ENCODE measurements around the gene CAMK2N2.
"Not testable (repeated sequence)": the region's sequence is repeated elsewhere in the genome, so short reads cannot be mapped to it uniquely, and the experiment has no call there.

Gene CAMK2N2

GRCh38 chr3:184272269-184272668 lies 10.9 kb upstream of the CAMK2N2 start:
- DNase-seq (ENCODE audit: low read depth) = no peak

GRCh38 chr3:184267249-184267648 lies 5.9 kb upstream of the CAMK2N2 start:
- DNase-seq (ENCODE audit: low read depth) = not testable (repeated sequence)

GRCh38 chr3:184262764-184263179 lies 1.4 kb upstream of the CAMK2N2 start:
- DNase-seq (ENCODE audit: low read depth) = no peak

GRCh38 chr3:184261854-184262763 lies 756 bp upstream of the CAMK2N2 start:
- no peak for DNase-seq (ENCODE audit: low read depth)

- no peak for DNase-seq (ENCODE audit: low read depth)
Measured at GRCh38 chr3:184260724-184261269, 556 bp downstream of the CAMK2N2 start.

GRCh38 chr3:184259878-184260723 lies 1.3 kb downstream of the CAMK2N2 start:
- DNase-seq (ENCODE audit: low read depth) = no peak

GRCh38 chr3:184259396-184259877 lies 1.9 kb downstream of the CAMK2N2 start:
- no peak for DNase-seq (ENCODE audit: low read depth)

GRCh38 chr3:184258926-184259325 lies 2.4 kb downstream of the CAMK2N2 start:
- no peak for DNase-seq (ENCODE audit: low read depth)

GRCh38 chr3:184257083-184257915 lies 4.1 kb downstream of the CAMK2N2 start:
- DNase-seq (ENCODE audit: low read depth) = no peak

- no peak for DNase-seq (ENCODE audit: low read depth)
Measured at GRCh38 chr3:184255291-184256039, 5.9 kb downstream of the CAMK2N2 start.

- peak; percentile 85 for DNase-seq (ENCODE audit: low read depth)
Measured at GRCh38 chr3:184250167-184250828, 11.1 kb downstream of the CAMK2N2 start.

- DNase-seq (ENCODE audit: low read depth) = peak; percentile 92
Measured at GRCh38 chr3:184249412-184250166, 11.8 kb downstream of the CAMK2N2 start, which contains the start of gene EEF1AKMT4. Gene EEF1AKMT4, plus strand, starts transcription at chr3:184249672. Its CDS starts 23 bp downstream, at chr3:184249695.

GRCh38 chr3:184248454-184249411 lies 12.6 kb downstream of the CAMK2N2 start, which contains the start of gene ALG3:
Gene ALG3, minus strand, starts transcription at chr3:184248962. Its CDS starts 22 bp downstream, at chr3:184248940.
- peak; percentile 80 for DNase-seq (ENCODE audit: low read depth)

- DNase-seq (ENCODE audit: low read depth) = no peak
Measured at GRCh38 chr3:184242297-184242685, 19.1 kb downstream of the CAMK2N2 start.

- DNase-seq (ENCODE audit: low read depth) = no peak
Measured at GRCh38 chr3:184241447-184242296, 19.7 kb downstream of the CAMK2N2 start.

- DNase-seq (ENCODE audit: low read depth) = no peak
Measured at GRCh38 chr3:184241141-184241446, 20.3 kb downstream of the CAMK2N2 start.

All from stimulated activated CD8-positive, alpha-beta memory T cell treated with anti-CD3 and anti-CD28 coated beads, Interleukin-4, amount 100 ng/mL, for 24 hours (primary cell).